Measurements from ENCODE around the gene UBXN2A. TPM values are rescaled to one million over a fixed set of nuclear protein-coding genes. Genes with fewer than 3 reads are reported as not detected.
"Not testable (repeated sequence)": the region's sequence is repeated elsewhere in the genome, so short reads cannot be mapped to it uniquely, and the experiment has no call there.

Gene UBXN2A
- total RNA-seq, 1 donor from 2014 or later = 9.5 TPM

GRCh38 chr2:24043133-24043532 is 102.9 kb downstream of the UBXN2A start:
- not testable (repeated sequence) for DNase-seq (ENCODE audit: low read depth in 2 of 2)

GRCh38 chr2:24045511-24046508 is 105.5 kb downstream of the UBXN2A start:
- no peak for DNase-seq (ENCODE audit: low read depth in 2 of 2)

GRCh38 chr2:24046599-24046929 is 106.3 kb downstream of the UBXN2A start:
- DNase-seq (ENCODE audit: low read depth in 2 of 2) = no peak

GRCh38 chr2:24046930-24047702 is 106.9 kb downstream of the UBXN2A start, which contains the start of gene WDCP:
TSS of gene WDCP (minus strand) at chr2:24047391. CDS start at chr2:24039494, 7,897 bp downstream.
- peak; percentile 98 to 99 for DNase-seq (ENCODE audit: low read depth in 2 of 2)

GRCh38 chr2:24047703-24048033 is 107.4 kb downstream of the UBXN2A start:
- DNase-seq (ENCODE audit: low read depth in 2 of 2) = no peak

GRCh38 chr2:24048769-24049484 is 108.7 kb downstream of the UBXN2A start:
- DNase-seq (ENCODE audit: low read depth in 2 of 2) = no peak

GRCh38 chr2:24049485-24050021 is 109.3 kb downstream of the UBXN2A start, which contains the start of gene FKBP1B:
TSS of gene FKBP1B (plus strand) at chr2:24049741. CDS start at chr2:24049850, 109 bp downstream.
- peak; percentile 43 to 44 for DNase-seq (ENCODE audit: low read depth in 2 of 2)

GRCh38 chr2:24050041-24050979 is 110.0 kb downstream of the UBXN2A start:
- peak; percentile 30 to 36 for DNase-seq (ENCODE audit: low read depth in 2 of 2)

GRCh38 chr2:24051833-24052232 is 111.6 kb downstream of the UBXN2A start:
- no peak for DNase-seq (ENCODE audit: low read depth in 2 of 2)

- DNase-seq (ENCODE audit: low read depth in 2 of 2) = no peak
Measured at GRCh38 chr2:24052951-24053350, 112.7 kb downstream of the UBXN2A start.

Other genes starting within 250 kb of the UBXN2A start
- 8.1 and 10.7 TPM in 2 replicates for gene ATAD2B, start 13.3 kb upstream of the UBXN2A start, total RNA-seq
- under 0.01 TPM in 2 replicates for gene MFSD2B, start 69.6 kb downstream of the UBXN2A start, total RNA-seq
- gene WDCP, start 106.9 kb downstream of the UBXN2A start, total RNA-seq = 6.1 and 7.1 TPM in 2 replicates
- 8.7 and 12.6 TPM in 2 replicates for gene FKBP1B, start 109.3 kb downstream of the UBXN2A start, total RNA-seq
- gene SF3B6, start 135.9 kb downstream of the UBXN2A start, total RNA-seq = 111 and 121 TPM in 2 replicates
- gene TP53I3, start 144.4 kb downstream of the UBXN2A start, total RNA-seq = 45.4 and 73.2 TPM in 2 replicates
- gene PFN4, start 182.9 kb downstream of the UBXN2A start, total RNA-seq = under 0.01 and 0.20 TPM in 2 replicates
- 2.4 and 8.3 TPM in 2 replicates for gene FAM228B, start 183.0 kb downstream of the UBXN2A start, total RNA-seq
- gene FAM228A, start 234.6 kb downstream of the UBXN2A start, total RNA-seq = under 0.01 and 0.20 TPM in 2 replicates